MV-4-11 (cell line): Measurements from ENCODE around the gene SPOCK1.
"Not testable (repeated sequence)": the region's sequence is repeated elsewhere in the genome, so short reads cannot be mapped to it uniquely, and the experiment has no call there.

Experiments used
- DNase-seq: peaks from one replicate; lab custom pipeline; 2025; lab: John Stamatoyannopoulos, UW

SPOCK1 gene

GRCh38 chr5:137263371-137264005, 235.6 kb downstream of the SPOCK1 start:
- no peak for DNase-seq

DNA sequence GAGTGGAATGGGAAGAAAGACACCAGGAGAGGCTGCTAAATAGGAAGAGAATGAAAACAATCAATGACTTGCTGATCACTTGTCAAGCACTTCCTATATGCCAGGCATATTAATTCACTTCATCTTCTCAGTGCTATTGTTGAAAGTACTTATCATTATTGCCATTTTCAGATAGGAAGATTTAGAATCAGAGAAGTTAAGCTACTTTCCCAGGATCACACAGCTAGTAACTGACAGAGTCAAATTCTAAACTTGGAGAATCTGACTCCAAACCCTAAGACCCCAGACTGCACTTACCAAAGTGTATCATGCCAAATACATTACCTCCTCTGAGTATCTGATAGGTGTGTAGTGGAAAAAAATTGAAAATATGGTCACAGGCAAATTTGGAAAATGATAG, 236.3 kb downstream of the SPOCK1 start:
- no peak for DNase-seq

GRCh38 chr5:137260820-137261695, 238.1 kb downstream of the SPOCK1 start:
- no peak for DNase-seq

GRCh38 chr5:137259115-137259514, 240.0 kb downstream of the SPOCK1 start:
- DNase-seq = not testable (repeated sequence)

DNA sequence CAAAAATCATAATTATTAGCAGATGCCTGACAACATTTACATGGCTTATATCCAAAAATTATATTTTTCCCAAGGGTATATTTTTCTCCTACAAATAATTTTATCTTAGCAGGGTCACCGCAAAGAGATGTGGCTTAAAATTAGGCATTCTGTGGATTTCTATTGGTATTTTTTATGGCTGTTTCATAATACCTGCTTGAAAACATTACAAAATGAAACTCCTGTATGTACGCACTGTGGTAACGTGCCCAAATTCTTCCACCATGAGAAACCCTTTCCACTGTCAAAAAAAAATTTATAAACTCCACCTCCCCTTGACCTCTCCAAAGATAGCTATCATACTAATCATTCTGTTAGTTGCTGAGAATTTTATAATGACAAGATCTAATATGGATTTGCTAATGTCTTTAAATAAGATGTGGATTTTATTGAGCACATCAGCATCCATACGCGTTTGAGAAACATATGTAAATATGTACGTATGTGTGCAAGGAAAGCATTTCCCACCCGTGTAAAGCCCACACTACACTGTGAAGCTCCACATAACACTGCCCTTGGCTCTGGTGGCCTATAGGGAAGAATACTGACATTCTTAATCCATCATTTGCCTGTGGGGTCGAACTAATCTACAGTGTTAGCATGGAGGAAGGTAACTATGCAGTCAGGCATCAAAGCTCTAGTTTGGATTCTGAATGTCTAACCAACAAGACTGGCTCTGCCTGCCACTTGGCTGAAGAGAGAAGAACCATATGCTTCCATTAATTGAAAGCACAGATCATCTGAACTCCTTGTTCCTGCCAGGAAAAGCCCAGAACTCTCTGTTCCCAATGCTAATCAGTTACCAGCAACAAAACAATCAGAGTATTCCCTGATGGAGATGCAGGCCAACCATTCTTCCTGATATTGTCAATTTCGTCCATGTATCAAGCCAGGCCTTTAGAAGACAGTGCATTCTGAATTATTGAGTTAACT, 244.7 kb downstream of the SPOCK1 start:
- DNase-seq = no peak

DNA sequence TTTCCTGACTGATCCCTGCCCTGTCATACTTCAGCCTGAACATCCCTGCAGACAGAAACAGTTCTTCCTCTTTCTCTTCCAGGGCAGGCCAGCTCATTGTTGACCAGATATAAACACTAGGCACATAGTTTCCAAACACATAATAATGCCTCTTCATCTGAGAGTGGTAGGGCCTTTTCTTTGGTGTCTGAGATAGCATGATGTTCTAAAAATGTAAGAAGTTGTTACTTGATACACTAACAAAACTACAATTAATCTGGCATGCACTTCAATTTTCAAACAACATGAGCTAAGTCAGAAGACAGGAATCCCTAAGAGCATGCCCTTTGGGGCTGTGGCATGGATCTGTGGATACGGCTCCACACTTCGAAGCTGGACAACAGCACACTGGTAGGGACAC, 246.6 kb downstream of the SPOCK1 start:
- DNase-seq = no peak

DNA sequence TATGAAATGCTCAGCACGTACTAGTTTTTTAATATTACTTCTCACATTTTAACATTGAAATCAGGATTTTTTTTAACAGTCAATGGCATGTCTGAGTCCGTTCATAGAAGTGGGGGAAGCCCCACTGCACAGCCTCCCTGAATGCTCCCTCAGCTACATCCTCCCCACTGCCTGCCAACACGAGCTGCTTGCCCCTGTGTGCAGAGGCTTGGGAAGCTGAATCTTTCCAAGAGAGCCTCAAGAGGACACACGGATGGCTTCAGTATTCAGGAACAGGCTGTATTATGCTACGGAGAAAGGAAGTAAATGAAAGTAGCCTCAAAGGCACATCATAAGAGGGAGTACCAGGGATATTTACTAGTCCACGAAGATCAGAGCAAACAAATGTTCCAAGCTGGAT, 248.7 kb downstream of the SPOCK1 start:
- no peak for DNase-seq

- no peak for DNase-seq
Observed at GRCh38 chr5:137248527-137248926, 250.6 kb downstream of the SPOCK1 start.

DNA sequence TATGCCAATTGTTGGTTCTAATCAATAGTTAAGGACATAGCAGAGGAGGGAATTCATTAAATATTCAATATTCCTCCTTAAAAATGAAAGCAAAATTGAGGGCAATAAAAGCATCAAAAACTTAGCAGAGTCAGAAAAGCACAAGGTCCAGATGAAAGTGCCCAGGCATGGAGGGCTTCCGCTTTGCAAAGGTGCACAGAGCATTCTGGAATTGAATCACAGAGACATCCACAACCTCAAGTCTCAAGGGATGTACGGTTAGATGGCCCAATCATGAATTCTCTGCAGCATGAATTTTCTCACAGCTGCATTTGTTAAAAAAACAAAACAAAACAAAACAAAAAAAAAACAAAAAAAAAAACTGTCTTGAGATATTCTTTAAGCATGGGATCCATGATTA, 253.7 kb downstream of the SPOCK1 start:
- no peak for DNase-seq

GRCh38 chr5:137240285-137240684, 258.8 kb downstream of the SPOCK1 start:
- DNase-seq = no peak

DNA sequence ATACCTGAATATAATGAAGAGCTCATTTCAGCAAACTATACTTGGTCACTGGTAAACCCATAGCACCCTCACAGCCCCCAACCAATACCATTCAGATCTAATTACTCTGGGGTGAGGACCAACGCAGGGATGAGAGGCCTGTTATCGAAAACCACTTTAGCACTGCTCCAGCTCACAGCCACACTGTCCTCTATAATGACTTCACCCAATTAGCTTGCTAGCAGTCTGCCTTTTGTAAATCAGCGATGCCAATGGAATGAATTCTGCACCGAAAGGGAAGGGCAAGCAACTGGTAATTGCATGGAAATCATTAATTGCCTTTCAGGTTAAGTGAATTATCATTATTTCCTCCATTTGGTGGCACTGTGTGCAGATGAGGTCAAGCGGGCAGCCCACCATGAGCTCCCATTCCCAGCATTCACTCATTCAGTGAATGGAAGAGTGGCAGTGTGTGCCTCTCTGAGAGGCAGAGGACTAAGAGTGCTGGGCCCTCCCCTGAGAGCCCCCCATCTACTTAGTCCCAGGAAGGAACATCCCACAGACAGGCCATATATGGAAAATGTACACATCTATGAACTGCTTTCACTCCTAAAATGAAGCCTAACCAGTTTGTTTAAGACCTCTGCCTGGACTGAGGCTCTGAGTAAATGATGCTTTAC, 262.1 kb downstream of the SPOCK1 start:
- no peak for DNase-seq

GRCh38 chr5:137236252-137236651, 262.9 kb downstream of the SPOCK1 start:
- no peak for DNase-seq

DNA sequence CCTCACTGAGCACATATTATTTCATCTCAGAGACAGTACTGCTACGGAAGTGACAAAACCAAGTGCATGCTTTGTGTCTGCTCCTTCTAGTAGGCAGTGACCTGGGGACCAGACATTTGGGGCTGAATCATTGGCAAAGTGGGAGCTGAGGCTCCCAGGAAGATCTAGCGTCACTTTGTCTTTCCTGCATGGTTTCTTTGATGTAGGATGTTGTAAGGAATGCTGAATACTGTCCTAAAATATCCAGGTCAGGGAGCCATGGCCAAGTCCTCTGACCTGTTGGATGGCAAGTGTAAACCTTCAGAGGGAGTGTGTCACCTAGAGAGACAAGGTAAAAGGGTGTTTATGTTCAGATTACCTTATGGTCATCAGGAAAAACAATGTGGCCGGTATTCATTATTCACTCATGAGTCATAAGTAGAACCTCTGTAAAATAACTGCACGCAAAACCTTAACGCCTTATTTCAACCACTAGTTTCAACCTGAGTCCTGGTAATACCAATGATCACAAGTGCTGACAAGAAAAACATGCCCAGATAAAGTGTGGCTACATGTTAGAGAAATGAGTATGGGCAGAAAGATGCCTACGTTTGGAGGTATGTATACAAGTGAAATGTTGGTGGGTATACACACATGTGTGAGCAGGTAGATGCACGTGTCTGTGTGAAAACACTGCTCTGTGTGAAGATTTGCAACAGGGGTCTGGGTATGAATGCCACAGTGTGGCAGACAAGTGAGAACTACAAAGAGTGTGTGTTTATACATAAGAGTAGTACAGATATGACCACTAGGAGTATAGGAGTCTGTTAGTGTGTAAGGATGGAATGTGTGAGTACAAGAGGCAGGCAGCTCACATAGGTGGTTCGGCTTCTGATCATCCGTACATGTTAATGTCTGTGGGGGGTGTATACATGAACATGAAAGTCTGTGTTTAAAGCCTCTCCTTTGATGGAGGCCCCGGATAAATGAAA, 263.9 kb downstream of the SPOCK1 start:
- no peak for DNase-seq

DNA sequence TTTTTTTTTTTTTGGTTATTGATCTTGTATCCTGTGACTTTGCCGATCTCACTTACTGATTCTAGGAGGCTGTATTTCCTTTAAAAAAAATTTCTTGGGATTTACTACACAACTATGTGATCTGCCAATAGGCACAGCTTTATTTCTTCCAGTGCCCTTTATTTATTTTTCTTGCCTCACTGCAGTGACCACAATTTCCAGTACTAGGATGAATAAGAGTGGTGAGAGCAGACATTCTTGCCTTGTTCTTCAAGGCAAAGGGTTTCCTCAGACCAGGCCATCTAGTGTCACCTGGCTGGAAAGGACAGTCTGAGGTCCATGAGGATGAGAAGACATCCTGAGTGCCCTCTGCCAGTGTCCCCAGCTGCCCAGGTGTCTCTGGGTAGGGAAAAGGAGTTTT, 265.4 kb downstream of the SPOCK1 start:
- DNase-seq = no peak

DNA sequence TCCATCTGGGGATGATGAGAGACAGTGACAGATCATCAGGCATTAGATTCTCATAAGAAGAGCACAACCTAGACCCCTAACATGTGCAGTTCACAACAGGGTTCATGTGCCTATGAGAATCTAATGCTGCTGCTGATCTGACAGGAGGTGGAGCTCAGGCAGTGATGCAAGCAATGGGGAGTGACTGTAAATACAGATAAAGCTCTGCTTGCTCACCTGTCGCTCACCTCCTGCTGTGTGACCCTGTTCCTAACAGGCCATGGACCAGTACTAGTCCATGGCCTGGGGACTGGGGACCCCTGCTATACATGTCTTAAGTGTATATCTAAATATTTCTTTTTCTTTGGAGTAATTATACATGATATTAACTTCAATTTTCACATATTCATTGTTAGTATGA, 265.8 kb downstream of the SPOCK1 start:
- DNase-seq = not testable (repeated sequence)

DNA sequence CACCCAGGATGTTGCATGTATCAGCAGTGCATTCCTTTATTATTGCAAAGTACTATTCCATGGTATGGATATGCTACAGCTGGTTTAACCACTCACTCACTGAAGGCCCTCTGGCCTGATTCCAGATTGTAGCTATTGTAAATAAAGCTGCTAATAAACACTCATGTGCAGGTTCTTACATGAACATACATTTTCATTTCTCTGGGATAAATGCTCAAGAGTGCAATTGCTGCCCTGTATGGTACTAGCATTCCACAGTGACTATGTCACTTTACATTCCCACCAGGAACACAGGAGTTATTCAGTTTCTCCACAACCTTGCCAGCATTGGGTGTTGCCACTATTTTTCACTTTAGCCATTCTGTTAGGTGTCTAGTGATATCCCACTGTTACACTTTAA, 267.6 kb downstream of the SPOCK1 start:
- DNase-seq = no peak

- no peak for DNase-seq
Observed at GRCh38 chr5:137228816-137229215, 270.3 kb downstream of the SPOCK1 start.

- DNase-seq = no peak
Observed at GRCh38 chr5:137226081-137226480, 273.0 kb downstream of the SPOCK1 start.

- DNase-seq = no peak
Observed at GRCh38 chr5:137223324-137224295, 275.5 kb downstream of the SPOCK1 start.
